ENCODE data around the gene CCDC9.

CCDC9 gene

GRCh38 chr19:47253970-47254369 lies 2.4 kb upstream of the CCDC9 start:
- no peak for TF ChIP-seq CREB1 (IDR thresholded peaks at IDR 0.05; ENCODE audit: low read depth)
- TF ChIP-seq, protein P1, sequence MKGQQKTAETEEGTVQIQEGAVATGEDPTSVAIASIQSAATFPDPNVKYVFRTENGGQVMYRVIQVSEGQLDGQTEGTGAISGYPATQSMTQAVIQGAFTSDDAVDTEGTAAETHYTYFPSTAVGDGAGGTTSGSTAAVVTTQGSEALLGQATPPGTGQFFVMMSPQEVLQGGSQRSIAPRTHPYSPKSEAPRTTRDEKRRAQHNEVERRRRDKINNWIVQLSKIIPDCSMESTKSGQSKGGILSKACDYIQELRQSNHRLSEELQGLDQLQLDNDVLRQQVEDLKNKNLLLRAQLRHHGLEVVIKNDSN (IDR thresholded peaks at IDR 0.05), result no peak

- TF ChIP-seq CREB1 (IDR thresholded peaks at IDR 0.05; ENCODE audit: low read depth) (peak; percentile 69; the same call in 1 of the 2 replicates), CEBPB (IDR thresholded peaks at IDR 0.05) (peak; percentile 60), EGR1 (IDR thresholded peaks at IDR 0.05) (peak; percentile 18), ZBTB7A (IDR thresholded peaks at IDR 0.05; ENCODE audit: low read depth) (peak; percentile 14; the same call in 1 of the 2 replicates), TCF12 (IDR thresholded peaks at IDR 0.05; ENCODE audit: low read depth) (no peak; the same call in 1 of the 2 replicates), NFIC (IDR thresholded peaks at IDR 0.05) (peak; percentile 57; the same call in 1 of the 2 replicates), TAF1 (IDR thresholded peaks at IDR 0.05; ENCODE audit: low read depth) (0 out of 2 replicates have a peak, but pooled peaks have one; percentile 5)
- TF ChIP-seq, protein P1 (IDR thresholded peaks at IDR 0.05), result no peak
Observed at GRCh38 chr19:47256693-47257410, 527 bp downstream of the CCDC9 start.

DNA sequence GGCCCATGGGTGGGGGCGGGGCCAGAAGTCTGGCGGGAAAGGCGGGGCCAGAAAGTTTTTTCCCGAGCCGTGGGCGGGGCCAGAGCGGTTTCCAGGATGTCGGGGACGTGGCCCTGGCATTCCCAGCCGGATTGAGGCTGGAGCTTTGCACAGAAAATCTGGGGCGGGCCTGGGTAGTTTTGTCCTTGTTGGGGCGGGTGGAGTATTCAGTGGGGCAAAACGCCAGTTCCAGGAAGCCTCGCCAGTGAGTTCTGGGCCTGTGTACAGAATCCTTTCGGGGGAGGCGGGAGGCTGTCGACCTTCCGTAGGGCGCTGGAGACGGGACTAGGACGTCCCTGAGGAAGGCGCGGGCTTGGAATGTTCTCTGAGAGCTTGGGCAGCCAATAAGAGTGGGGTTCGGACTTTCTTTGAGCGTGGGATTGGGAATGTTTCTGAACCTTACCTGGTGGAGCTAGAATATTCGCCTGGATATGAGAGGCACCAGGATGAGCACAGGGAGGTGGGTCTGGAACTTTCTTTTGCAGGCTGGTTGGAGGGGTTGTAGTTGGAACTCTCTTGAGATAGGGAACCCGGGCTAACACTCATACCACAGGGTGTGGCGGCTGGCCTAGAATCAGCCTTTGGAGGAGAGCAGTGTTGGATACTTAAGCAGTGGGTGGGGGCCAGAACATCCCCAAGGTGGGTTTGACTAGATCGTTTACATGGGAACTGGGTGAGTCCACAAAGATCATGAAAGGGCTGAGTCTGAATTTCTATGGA lies 1.3 kb downstream of the CCDC9 start:
- TF ChIP-seq ZBTB7A (IDR thresholded peaks at IDR 0.05; ENCODE audit: low read depth) (no peak), TAF1 (IDR thresholded peaks at IDR 0.05; ENCODE audit: low read depth) (peak; percentile 38; the same call in 1 of the 2 replicates), TEAD4 (IDR thresholded peaks at IDR 0.05) (peak; percentile 33)
- TF ChIP-seq, protein P2, sequence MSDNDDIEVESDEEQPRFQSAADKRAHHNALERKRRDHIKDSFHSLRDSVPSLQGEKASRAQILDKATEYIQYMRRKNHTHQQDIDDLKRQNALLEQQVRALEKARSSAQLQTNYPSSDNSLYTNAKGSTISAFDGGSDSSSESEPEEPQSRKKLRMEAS (IDR thresholded peaks at IDR 0.05), result peak; percentile 43

DNA sequence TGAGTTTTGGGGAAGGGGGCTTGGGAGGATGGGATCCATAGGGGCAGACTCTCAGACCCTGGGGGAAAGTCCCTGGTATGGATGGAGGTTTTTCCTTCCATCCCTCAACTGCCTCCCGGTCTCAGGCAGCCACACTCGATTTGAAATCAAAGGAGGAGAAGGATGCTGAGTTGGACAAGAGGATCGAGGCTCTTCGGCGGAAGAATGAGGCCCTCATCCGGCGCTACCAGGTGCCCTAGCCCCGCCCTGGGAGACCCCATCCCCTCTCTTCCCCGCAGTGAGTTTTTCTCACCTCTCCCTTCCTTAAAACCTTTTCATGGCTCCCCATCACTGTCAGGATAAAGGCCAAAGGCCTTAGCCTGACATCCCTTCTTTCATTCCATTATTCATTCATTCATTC lies 2.1 kb downstream of the CCDC9 start:
- TF ChIP-seq CEBPB (IDR thresholded peaks at IDR 0.05) (no peak), EGR1 (IDR thresholded peaks at IDR 0.05) (no peak), TAF1 (IDR thresholded peaks at IDR 0.05; ENCODE audit: low read depth) (no peak), TCF12 (IDR thresholded peaks at IDR 0.05; ENCODE audit: low read depth) (no peak), FOXM1 (IDR thresholded peaks at IDR 0.05; ENCODE audit: borderline replicate concordance, low read depth) (no peak), RAD21 (IDR thresholded peaks at IDR 0.05; ENCODE audit: low read depth) (no peak), NFIC (IDR thresholded peaks at IDR 0.05) (no peak), YY1 (IDR thresholded peaks at IDR 0.05; ENCODE audit: low read depth) (no peak), TEAD4 (IDR thresholded peaks at IDR 0.05) (no peak), CREB1 (IDR thresholded peaks at IDR 0.05; ENCODE audit: low read depth) (no peak), ZBTB7A (IDR thresholded peaks at IDR 0.05; ENCODE audit: low read depth) (no peak), EP300 (IDR thresholded peaks at IDR 0.05; ENCODE audit: borderline replicate concordance) (no peak)
- TF ChIP-seq, protein P1 (IDR thresholded peaks at IDR 0.05), result no peak
- TF ChIP-seq, protein P3, sequence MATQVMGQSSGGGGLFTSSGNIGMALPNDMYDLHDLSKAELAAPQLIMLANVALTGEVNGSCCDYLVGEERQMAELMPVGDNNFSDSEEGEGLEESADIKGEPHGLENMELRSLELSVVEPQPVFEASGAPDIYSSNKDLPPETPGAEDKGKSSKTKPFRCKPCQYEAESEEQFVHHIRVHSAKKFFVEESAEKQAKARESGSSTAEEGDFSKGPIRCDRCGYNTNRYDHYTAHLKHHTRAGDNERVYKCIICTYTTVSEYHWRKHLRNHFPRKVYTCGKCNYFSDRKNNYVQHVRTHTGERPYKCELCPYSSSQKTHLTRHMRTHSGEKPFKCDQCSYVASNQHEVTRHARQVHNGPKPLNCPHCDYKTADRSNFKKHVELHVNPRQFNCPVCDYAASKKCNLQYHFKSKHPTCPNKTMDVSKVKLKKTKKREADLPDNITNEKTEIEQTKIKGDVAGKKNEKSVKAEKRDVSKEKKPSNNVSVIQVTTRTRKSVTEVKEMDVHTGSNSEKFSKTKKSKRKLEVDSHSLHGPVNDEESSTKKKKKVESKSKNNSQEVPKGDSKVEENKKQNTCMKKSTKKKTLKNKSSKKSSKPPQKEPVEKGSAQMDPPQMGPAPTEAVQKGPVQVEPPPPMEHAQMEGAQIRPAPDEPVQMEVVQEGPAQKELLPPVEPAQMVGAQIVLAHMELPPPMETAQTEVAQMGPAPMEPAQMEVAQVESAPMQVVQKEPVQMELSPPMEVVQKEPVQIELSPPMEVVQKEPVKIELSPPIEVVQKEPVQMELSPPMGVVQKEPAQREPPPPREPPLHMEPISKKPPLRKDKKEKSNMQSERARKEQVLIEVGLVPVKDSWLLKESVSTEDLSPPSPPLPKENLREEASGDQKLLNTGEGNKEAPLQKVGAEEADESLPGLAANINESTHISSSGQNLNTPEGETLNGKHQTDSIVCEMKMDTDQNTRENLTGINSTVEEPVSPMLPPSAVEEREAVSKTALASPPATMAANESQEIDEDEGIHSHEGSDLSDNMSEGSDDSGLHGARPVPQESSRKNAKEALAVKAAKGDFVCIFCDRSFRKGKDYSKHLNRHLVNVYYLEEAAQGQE (IDR thresholded peaks at IDR 0.05; ENCODE audit: low read depth), result no peak

DNA sequence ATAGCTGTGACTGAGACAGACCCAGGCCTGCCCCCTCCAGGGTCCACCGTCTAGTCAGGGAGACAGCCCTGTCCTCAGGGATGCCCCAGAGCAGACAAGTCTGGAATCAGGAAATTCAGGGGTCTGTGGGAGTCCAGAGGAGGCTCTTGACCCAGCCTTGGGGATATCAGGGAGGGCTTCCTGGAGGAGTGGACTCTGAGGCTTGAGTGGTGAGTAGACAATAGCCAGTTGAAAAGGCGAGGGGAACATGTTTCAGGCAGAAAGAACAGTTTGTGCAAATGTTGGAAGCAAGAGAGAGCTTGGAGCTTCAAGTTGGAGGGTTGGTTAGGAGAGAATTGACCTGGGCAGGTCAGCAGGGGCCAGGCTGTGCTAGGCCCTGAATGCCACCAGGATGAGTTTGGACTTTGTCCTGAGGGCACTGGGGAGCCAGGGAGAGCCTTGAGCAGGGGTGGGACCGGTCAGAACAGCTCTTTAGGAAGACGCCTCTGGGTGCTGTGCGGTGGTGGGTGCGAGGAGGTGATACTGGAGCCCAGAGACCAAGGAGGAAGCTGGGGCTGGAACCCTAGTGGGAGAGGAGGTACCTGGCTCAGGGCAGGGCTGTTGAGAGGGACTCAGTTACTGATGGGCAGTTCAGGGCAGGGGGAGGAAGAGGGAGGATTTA lies 2.7 kb downstream of the CCDC9 start:
- no peak for TF ChIP-seq EP300 (IDR thresholded peaks at IDR 0.05; ENCODE audit: borderline replicate concordance)
- TF ChIP-seq, protein P2 (IDR thresholded peaks at IDR 0.05), result no peak
- no peak for TF ChIP-seq TAF1 (IDR thresholded peaks at IDR 0.05; ENCODE audit: low read depth)
- no peak for TF ChIP-seq RAD21 (IDR thresholded peaks at IDR 0.05; ENCODE audit: low read depth)
- no peak for TF ChIP-seq YY1 (IDR thresholded peaks at IDR 0.05; ENCODE audit: low read depth)
- TF ChIP-seq, protein P3 (IDR thresholded peaks at IDR 0.05; ENCODE audit: low read depth), result no peak
- TF ChIP-seq TCF12 (IDR thresholded peaks at IDR 0.05; ENCODE audit: low read depth), result no peak
- no peak for TF ChIP-seq TEAD4 (IDR thresholded peaks at IDR 0.05)
